Stimulated activated CD4-positive, alpha-beta T cell treated with anti-CD3 and anti-CD28 coated beads, TNF-alpha, amount 100 ng/mL, for 48 hours (primary cell): ENCODE results near the gene GTSE1.
"Not testable (repeated sequence)": the region's sequence is repeated elsewhere in the genome, so short reads cannot be mapped to it uniquely, and the experiment has no call there.

Experiments used
- DNase-seq, 3 donors: peaks; one replicate each; pipeline ENCODE4 v3.0.0-alpha.2; 2020; ENCODE audit warnings: low read depth in 3 of 3

GTSE1 gene

GRCh38 chr22:46296257-46297150 is at the start of gene GTSE1:
TSS of gene GTSE1 (plus strand) at chr22:46296870. CDS start at chr22:46297401, 531 bp downstream.
- DNase-seq: peak; percentile 92 to 97 (median 96)

GRCh38 chr22:46247443-46247975 is 49.2 kb upstream of the GTSE1 start:
- no peak for DNase-seq

- DNase-seq: peak; percentile 75 to 90 (median 77)
These were observed 46.5 kb upstream of the GTSE1 start, which contains the start of gene CDPF1 for GRCh38 chr22:46250035-46250782. TSS of gene CDPF1 (minus strand) at chr22:46250293. CDS start at chr22:46248284, 2,009 bp downstream.

GRCh38 chr22:46250783-46251125 is 45.9 kb upstream of the GTSE1 start:
- no peak for DNase-seq

- no peak for DNase-seq
These were observed 45.4 kb upstream of the GTSE1 start for GRCh38 chr22:46251266-46251665.

GRCh38 chr22:46251816-46252380 is 44.8 kb upstream of the GTSE1 start:
- no peak for DNase-seq

GRCh38 chr22:46256358-46256958 is 40.2 kb upstream of the GTSE1 start:
- no peak for DNase-seq

GRCh38 chr22:46259374-46259773 is 37.3 kb upstream of the GTSE1 start:
- no peak for DNase-seq

GRCh38 chr22:46260038-46260437 is 36.6 kb upstream of the GTSE1 start:
- DNase-seq: no peak

- DNase-seq: no peak
These were observed 34.0 kb upstream of the GTSE1 start for GRCh38 chr22:46262449-46263215.

GRCh38 chr22:46263216-46263590 is 33.5 kb upstream of the GTSE1 start, which contains the start of gene PKDREJ:
TSS of gene PKDREJ (minus strand) at chr22:46263343. CDS start at chr22:46263322, 21 bp downstream.
- DNase-seq: no peak

- DNase-seq: not testable (repeated sequence)
These were observed 32.1 kb upstream of the GTSE1 start for GRCh38 chr22:46264520-46264919.

GRCh38 chr22:46265627-46266026 is 31.0 kb upstream of the GTSE1 start:
- DNase-seq: not testable (repeated sequence)

GRCh38 chr22:46267431-46268279 is 29.0 kb upstream of the GTSE1 start, which contains the start of gene TTC38:
TSS of gene TTC38 (plus strand) at chr22:46268008. CDS start at chr22:46268040, 32 bp downstream.
- no peak for DNase-seq

- DNase-seq: no peak
These were observed 27.1 kb upstream of the GTSE1 start for GRCh38 chr22:46269564-46269963.

GRCh38 chr22:46272196-46272595 is 24.5 kb upstream of the GTSE1 start:
- no peak for DNase-seq

GRCh38 chr22:46272762-46273431 is 23.8 kb upstream of the GTSE1 start:
- no peak for DNase-seq

- DNase-seq: no peak
These were observed 23.1 kb upstream of the GTSE1 start for GRCh38 chr22:46273432-46274148.

GRCh38 chr22:46274381-46274780 is 22.3 kb upstream of the GTSE1 start:
- DNase-seq: no peak
